Activated CD4-positive, CD25-positive, alpha-beta regulatory T cell treated with anti-CD3 and anti-CD28 coated beads, Interleukin-2, amount 50 U/mL, for 72 hours (primary cell): ENCODE results near the gene USP9X.
"Not testable (repeated sequence)": the region's sequence is repeated elsewhere in the genome, so short reads cannot be mapped to it uniquely, and the experiment has no call there.

Experiments
- DNase-seq: peaks from one replicate; pipeline ENCODE4 v3.0.0; 2021

USP9X gene

GRCh38 chrX:41192880-41193279 lies 107.6 kb downstream of the USP9X start:
- DNase-seq: no peak

DNA sequence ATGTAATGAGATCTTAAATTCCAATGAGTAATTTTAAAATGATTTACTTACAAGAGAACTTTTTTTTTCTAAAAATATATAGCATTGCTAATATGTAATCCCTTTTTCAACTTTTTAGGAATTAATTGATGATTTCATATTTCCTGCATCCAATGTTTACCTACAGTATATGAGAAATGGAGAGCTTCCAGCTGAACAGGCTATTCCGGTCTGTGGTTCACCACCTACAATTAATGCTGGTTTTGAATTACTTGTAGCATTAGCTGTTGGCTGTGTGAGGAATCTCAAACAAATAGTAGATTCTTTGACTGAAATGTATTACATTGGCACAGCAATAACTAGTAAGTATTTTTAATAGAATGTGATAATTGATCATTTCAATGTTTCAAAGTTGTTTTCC lies 113.2 kb downstream of the USP9X start:
- no peak for DNase-seq

DNA sequence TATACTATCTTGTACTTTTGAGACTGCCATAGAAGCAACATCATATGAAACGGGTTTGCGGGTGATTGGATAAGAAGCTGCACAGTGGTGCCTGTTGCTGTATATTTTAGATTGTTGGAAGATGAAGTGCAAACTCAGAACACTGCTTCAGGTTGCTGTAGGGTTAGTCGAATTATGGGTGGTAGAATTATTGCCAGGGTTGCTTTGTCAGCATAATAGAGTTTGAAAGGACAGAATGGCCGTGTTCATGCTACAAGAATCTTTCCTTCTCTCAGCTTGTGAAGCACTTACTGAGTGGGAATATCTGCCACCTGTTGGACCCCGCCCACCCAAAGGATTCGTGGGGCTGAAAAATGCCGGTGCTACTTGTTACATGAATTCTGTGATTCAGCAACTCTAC lies 115.5 kb downstream of the USP9X start:
- DNase-seq: no peak

DNA sequence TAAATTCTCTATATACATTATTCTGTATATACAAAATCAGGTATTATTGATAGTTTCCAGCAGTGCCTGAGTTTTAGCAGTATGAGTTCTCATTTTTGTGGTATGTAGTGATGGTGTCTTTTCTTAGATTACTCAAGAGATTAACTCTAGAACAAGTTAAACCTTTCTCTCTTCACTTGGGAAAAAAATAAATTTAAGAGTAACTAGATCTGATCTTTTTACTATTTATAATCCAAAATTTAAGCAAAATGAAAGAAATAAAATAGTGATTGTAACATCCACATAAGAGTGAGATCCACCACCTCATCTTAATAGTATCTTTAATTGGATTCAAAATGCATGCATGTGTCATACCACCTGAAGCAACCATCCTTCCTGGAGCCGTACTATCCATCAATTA lies 124.6 kb downstream of the USP9X start:
- DNase-seq: no peak

- no peak for DNase-seq
Observed at GRCh38 chrX:41224605-41225004, 139.4 kb downstream of the USP9X start.

DNA sequence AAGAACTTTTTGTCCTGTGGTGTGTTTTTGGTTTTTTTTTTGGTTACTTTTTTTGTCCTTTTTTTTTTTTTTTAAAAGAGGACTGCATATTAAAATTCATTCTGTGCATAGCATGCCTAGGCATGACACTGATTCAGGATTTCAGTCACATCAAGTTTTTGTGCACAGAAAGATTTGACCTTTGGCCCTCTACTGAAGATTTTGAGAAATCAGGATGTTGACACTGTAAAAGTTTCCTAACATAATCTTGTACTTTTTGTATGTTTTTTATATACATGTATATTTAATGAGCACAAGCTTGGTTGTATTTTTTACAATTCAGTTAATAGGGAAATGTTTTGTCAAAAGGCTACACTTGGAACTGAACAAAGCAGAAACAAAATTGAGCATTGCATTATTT lies 148.7 kb downstream of the USP9X start:
- DNase-seq: no peak

- DNase-seq: not testable (repeated sequence)
Observed at GRCh38 chrX:41234471-41234870, 149.2 kb downstream of the USP9X start.

GRCh38 chrX:41234962-41235361 lies 149.7 kb downstream of the USP9X start:
- DNase-seq: no peak

DNA sequence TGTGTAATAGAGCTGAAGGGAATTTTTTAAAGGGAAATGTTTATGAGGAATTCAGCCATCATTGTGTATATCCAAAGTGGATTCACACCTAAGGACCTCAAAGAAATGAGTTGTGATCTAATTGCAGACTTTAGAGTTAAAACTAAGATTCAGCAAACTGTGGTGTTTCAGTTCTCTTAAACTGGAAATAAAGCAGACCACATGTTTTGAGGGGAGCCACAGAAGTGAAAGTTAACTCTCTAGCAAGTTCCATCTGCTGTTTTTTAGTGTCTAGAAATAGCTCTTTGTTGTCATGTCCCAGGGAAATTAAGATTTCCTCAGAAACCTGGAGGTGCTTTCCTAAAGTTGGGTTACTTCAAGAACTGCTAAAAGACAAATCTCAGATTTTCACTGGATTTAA lies 151.4 kb downstream of the USP9X start:
- DNase-seq: no peak

DNA sequence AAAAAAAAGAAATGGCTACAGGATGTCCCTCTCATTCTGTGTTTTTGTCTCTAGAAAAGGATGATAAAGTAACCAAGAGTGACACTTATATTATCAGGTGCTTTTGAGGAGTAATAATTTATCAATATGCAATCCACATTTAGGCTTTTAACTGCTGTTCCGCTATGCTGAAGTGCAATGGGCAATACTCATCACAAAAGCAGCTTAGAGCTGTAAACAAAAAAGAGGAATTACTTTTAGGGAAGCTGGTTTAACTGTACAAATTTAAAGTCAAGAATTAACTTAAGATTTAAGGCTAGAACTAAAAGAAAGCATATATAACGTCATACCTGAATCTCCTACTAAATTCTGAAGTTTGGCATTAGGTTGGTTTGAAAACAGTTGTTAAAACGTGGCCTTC lies 155.3 kb downstream of the USP9X start:
- no peak for DNase-seq

DNA sequence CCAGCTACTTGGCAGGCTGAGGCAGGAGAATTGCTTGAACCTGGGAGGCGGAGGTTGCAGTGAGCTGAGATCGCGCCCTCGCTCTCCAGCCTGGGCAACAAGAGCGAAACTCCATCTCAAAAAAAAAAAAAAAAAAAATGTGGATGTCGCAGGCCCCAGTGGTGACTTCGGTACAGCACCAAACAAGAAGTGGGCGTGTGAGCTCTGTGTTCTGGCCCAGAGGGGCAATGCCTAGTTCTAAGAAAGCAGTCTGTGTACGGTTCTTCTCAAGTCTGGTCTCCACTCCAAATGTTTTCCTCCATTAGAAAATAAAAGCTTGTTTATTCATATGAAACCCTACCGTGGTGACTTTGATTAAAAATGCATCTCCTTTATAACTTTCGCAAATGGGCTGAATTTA lies 156.7 kb downstream of the USP9X start:
- no peak for DNase-seq

DNA sequence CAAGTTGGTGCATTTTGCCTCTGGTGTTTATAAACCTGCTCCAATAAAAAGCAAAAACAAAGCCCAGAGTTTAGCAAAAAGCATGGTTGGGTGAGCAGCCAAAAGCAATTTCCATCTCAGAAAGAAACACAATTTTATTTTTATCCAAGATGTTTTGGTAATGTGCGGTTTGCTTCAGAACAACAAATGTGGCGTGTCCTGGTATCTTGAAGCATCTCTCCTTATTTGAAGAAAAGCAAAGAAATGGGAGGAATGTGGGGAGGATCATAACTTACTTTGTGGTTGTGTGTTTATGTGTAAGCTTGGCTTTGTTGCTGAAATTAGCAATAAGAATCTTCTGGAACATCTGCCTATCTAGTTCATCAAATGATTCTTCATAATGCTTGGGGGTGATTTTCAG lies 160.4 kb downstream of the USP9X start:
- no peak for DNase-seq

DNA sequence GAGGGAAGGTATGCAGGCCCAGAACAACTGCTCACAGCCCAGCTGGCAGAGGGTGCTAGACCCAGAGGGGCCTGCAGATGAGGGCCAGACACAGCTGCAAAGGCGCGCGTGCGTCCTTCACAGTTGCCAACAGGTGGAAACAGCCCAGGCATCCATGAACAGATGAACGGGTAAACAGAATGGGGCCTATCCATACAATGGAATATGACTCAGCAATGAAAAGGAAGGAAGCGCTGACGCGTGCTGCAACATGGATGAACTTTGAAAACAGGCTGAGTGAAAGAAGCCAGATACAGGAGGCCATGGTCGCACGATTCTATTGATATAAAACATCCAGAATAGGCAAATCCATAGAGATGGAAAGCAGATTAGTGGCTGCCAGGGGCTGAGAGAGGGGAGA lies 165.6 kb downstream of the USP9X start:
- DNase-seq: no peak

- no peak for DNase-seq
Observed at GRCh38 chrX:41257801-41258200, 172.6 kb downstream of the USP9X start.

- no peak for DNase-seq
Observed at GRCh38 chrX:41258226-41258625, 173.0 kb downstream of the USP9X start.

- DNase-seq: no peak
Observed at GRCh38 chrX:41258871-41259270, 173.6 kb downstream of the USP9X start.

DNA sequence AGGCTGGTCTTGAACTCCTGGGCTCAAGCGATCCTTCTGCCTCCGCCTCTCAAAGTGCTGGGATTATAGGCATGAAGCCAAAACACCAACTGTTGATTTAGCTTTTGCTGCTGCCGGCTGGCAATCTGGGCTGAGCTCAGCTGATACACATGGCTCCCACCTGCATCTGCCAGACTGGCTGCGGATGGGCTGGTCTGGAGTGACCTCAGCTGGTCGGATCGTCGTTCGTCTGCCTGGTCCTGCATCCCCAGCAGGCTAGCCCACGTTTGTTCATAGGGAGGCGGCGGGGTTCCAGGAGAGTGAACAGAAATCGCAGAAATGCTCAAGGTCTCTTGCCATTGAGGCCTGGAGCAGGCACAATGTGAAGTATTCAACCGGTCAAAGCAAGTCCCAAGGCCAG lies 174.3 kb downstream of the USP9X start:
- DNase-seq: no peak

GRCh38 chrX:41265615-41266014 lies 180.4 kb downstream of the USP9X start:
- DNase-seq: peak; percentile 37

GRCh38 chrX:41273638-41274037 lies 188.4 kb downstream of the USP9X start:
- no peak for DNase-seq

GRCh38 chrX:41275661-41276609 lies 190.7 kb downstream of the USP9X start:
- DNase-seq: peak; percentile 60

DNA sequence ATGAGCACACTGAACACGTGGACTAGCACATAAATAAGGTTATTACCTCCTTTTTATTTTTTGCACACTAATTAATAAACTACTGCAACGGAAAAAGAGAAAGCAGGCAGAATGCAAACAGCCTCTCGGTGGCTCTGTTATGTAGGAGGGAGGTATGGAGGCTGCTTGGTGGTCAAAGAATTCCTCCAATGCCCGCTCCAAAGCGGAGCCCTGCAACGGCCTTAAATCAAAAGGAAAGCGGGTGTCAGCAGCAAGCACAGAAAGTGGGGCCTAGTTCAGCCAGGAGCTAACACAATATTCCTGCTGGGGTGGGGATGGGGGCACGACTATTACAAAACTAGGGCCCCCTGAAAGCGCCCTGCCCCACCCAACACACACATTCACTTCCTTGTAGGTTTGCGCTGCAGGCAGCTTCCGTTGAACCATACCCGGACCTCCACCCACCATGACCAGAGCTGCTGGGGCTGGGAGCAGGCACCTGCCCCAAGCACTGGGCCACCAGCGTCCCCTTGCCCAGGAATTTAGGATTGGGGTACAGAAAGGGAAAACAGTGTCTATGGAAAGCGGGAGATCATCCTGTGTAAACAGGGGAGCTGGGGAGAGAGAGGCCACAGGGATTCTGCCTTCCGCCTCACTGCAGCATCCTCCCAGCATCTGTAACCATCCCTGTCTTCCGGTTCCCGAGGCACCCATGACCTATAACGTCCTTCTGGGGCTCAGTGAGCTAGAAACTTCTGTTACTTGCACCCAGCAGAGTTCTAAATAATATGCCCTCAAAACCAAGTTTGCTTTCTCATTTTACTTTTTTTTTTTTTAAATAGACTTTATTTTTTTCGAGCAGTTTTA lies 191.6 kb downstream of the USP9X start:
- DNase-seq: no peak

DNA sequence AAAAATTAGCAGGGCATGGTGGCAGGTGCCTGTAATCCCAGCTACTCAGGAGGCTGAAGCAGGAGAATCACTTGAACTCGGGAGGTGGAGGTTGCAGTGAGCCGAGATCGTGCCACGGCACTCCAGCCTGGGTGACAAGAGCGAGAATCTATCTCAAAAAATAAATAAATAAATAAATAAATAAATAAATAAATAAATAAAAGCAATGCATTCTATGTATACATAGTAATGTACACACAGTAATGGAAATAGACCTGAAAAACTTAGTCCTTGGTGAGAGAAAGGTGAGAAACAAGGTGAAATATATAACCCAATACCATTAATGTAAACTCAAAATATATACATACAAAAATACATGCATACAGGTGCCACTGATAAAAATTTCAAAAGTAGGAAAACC lies 197.1 kb downstream of the USP9X start:
- DNase-seq: not testable (repeated sequence)

DNA sequence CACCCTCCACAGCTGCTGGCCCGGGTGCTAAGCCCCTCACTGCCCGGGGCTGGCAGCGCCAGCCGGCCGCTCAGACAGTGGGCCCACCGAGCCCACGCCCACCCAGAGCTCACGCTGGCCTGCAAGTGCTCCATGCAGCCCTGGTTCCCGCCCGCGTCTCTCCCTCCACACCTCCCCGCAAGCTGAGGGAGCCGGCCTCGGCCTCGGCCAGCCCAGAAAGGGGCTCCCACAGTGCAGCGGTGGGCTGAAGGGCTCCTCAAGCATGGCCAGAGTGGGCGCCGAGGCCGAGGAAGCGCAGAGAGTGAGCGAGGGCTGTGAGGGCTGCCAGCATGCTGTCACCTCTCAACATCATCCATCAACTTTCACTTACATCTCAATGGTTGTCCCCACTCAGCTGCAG lies 200.7 kb downstream of the USP9X start:
- DNase-seq: not testable (repeated sequence)
